ENCODE data around the gene SLC18A2. TPM values are rescaled to one million over a fixed set of nuclear protein-coding genes. Genes with fewer than 3 reads are reported as not detected.

The SLC18A2 gene
- total and polyA plus RNA-seq, 4 donors: 0.76 to 5.8 (median 1.4) TPM

- no peaks in the 10 kb centered on the region for H3K9me3 ChIP-seq (ENCODE audit: control insufficient read depth, insufficient read depth, low read length)
- H3K4me1 ChIP-seq (ENCODE audit: control insufficient read depth, insufficient read depth, low read length): peaks cover 1% of the 10 kb centered on the region
- no peak overlapping the region for H3K27ac ChIP-seq (ENCODE audit: low read depth, low read length)
- no peaks in the 10 kb centered on the region for H3K36me3 ChIP-seq (ENCODE audit: control insufficient read depth, insufficient read depth, low read length)
- H3K4me3 ChIP-seq (ENCODE audit: low read depth, low read length): no peak overlapping the region
- peaks cover 9% of the 10 kb centered on the region for H3K27me3 ChIP-seq (ENCODE audit: control insufficient read depth, insufficient read depth, low read length)
- no peak for DNase-seq (ENCODE audit: low read depth in 4 of 6, low spot score in 6 of 6)
- WGBS (ENCODE audit: insufficient coverage): 83% methylated on average over 3 of the region's 6 CpGs
Measured at GRCh38 chr10:117249493-117250093, 8.7 kb downstream of the SLC18A2 start.

GRCh38 chr10:117250411-117250810 lies 9.5 kb downstream of the SLC18A2 start:
- DNase-seq (ENCODE audit: low read depth in 4 of 6, low spot score in 6 of 6): no peak
- no peak overlapping the region for H3K4me3 ChIP-seq (ENCODE audit: low read depth, low read length)
- peaks cover 4% of the 10 kb centered on the region for H3K27me3 ChIP-seq (ENCODE audit: control insufficient read depth, insufficient read depth, low read length)
- peaks cover 5% of the 10 kb centered on the region for H3K4me1 ChIP-seq (ENCODE audit: control insufficient read depth, insufficient read depth, low read length)
- no peaks in the 10 kb centered on the region for H3K9me3 ChIP-seq (ENCODE audit: control insufficient read depth, insufficient read depth, low read length)
- no peak overlapping the region for H3K27ac ChIP-seq (ENCODE audit: low read depth, low read length)
- 70% methylated on average over 5 of the region's 7 CpGs for WGBS (ENCODE audit: insufficient coverage)
- no peaks in the 10 kb centered on the region for H3K36me3 ChIP-seq (ENCODE audit: control insufficient read depth, insufficient read depth, low read length)

- no peak overlapping the region for H3K4me3 ChIP-seq (ENCODE audit: low read depth, low read length)
- no peaks in the 10 kb centered on the region for H3K9me3 ChIP-seq (ENCODE audit: control insufficient read depth, insufficient read depth, low read length)
- no peak overlapping the region for H3K27ac ChIP-seq (ENCODE audit: low read depth, low read length)
- H3K27me3 ChIP-seq (ENCODE audit: control insufficient read depth, insufficient read depth, low read length): no peaks in the 10 kb centered on the region
- no peak for DNase-seq (ENCODE audit: low read depth in 4 of 6, low spot score in 6 of 6)
- H3K4me1 ChIP-seq (ENCODE audit: control insufficient read depth, insufficient read depth, low read length): peaks cover 5% of the 10 kb centered on the region
- WGBS (ENCODE audit: insufficient coverage): 74% methylated on average over 9 of the region's 9 CpGs
- H3K36me3 ChIP-seq (ENCODE audit: control insufficient read depth, insufficient read depth, low read length): no peaks in the 10 kb centered on the region
Measured at GRCh38 chr10:117253908-117254307, 13.0 kb downstream of the SLC18A2 start.

GRCh38 chr10:117254338-117254737 lies 13.4 kb downstream of the SLC18A2 start:
- WGBS (ENCODE audit: insufficient coverage): 86% methylated on average over 6 of the region's 9 CpGs
- no peaks in the 10 kb centered on the region for H3K36me3 ChIP-seq (ENCODE audit: control insufficient read depth, insufficient read depth, low read length)
- DNase-seq (ENCODE audit: low read depth in 4 of 6, low spot score in 6 of 6): no peak
- no peaks in the 10 kb centered on the region for H3K27me3 ChIP-seq (ENCODE audit: control insufficient read depth, insufficient read depth, low read length)
- peaks cover 5% of the 10 kb centered on the region for H3K4me1 ChIP-seq (ENCODE audit: control insufficient read depth, insufficient read depth, low read length)
- no peak overlapping the region for H3K27ac ChIP-seq (ENCODE audit: low read depth, low read length)
- H3K9me3 ChIP-seq (ENCODE audit: control insufficient read depth, insufficient read depth, low read length): no peaks in the 10 kb centered on the region
- H3K4me3 ChIP-seq (ENCODE audit: low read depth, low read length): no peak overlapping the region

- H3K36me3 ChIP-seq (ENCODE audit: control insufficient read depth, insufficient read depth, low read length): no peaks in the 10 kb centered on the region
- H3K4me1 ChIP-seq (ENCODE audit: control insufficient read depth, insufficient read depth, low read length): peaks cover 5% of the 10 kb centered on the region
- 73% methylated on average over 15 of the region's 26 CpGs for WGBS (ENCODE audit: insufficient coverage)
- DNase-seq (ENCODE audit: low read depth in 4 of 6, low spot score in 6 of 6): no peak
- H3K27me3 ChIP-seq (ENCODE audit: control insufficient read depth, insufficient read depth, low read length): no peaks in the 10 kb centered on the region
- H3K9me3 ChIP-seq (ENCODE audit: control insufficient read depth, insufficient read depth, low read length): no peaks in the 10 kb centered on the region
- H3K4me3 ChIP-seq (ENCODE audit: low read depth, low read length): no peak overlapping the region
- H3K27ac ChIP-seq (ENCODE audit: low read depth, low read length): no peak overlapping the region
Measured at GRCh38 chr10:117254774-117255735, 14.1 kb downstream of the SLC18A2 start.

- no peak for DNase-seq (ENCODE audit: low read depth in 4 of 6, low spot score in 6 of 6)
- WGBS (ENCODE audit: insufficient coverage): 88% methylated on average over 8 of the region's 9 CpGs
Measured at GRCh38 chr10:117255835-117256460, 15.0 kb downstream of the SLC18A2 start.

GRCh38 chr10:117256910-117257309 lies 16.0 kb downstream of the SLC18A2 start:
- Histone ChIP-seq H3K4me3 (ENCODE audit: low read depth, low read length) (no peak overlapping the region), H3K9me3 (ENCODE audit: control insufficient read depth, insufficient read depth, low read length) (no peaks in the 10 kb centered on the region), H3K27ac (ENCODE audit: low read depth, low read length) (no peak overlapping the region), H3K4me1 (ENCODE audit: control insufficient read depth, insufficient read depth, low read length) (peaks cover 5% of the 10 kb centered on the region), H3K36me3 (ENCODE audit: control insufficient read depth, insufficient read depth, low read length) (no peaks in the 10 kb centered on the region), H3K27me3 (ENCODE audit: control insufficient read depth, insufficient read depth, low read length) (no peaks in the 10 kb centered on the region)
- 91% methylated on average over 5 of the region's 10 CpGs for WGBS (ENCODE audit: insufficient coverage)
- no peak for DNase-seq (ENCODE audit: low read depth in 4 of 6, low spot score in 6 of 6)

More at GRCh38 chr10:117255835-117256460, 15.0 kb downstream of the SLC18A2 start:
- H3K36me3 ChIP-seq (ENCODE audit: control insufficient read depth, insufficient read depth, low read length): no peaks in the 10 kb centered on the region
- peaks cover 5% of the 10 kb centered on the region for H3K4me1 ChIP-seq (ENCODE audit: control insufficient read depth, insufficient read depth, low read length)
- H3K4me3 ChIP-seq (ENCODE audit: low read depth, low read length): no peak overlapping the region
- no peak overlapping the region for H3K27ac ChIP-seq (ENCODE audit: low read depth, low read length)
- no peaks in the 10 kb centered on the region for H3K9me3 ChIP-seq (ENCODE audit: control insufficient read depth, insufficient read depth, low read length)
- H3K27me3 ChIP-seq (ENCODE audit: control insufficient read depth, insufficient read depth, low read length): no peaks in the 10 kb centered on the region

- Histone ChIP-seq H3K27ac (ENCODE audit: low read depth, low read length) (no peak overlapping the region), H3K27me3 (ENCODE audit: control insufficient read depth, insufficient read depth, low read length) (no peaks in the 10 kb centered on the region), H3K9me3 (ENCODE audit: control insufficient read depth, insufficient read depth, low read length) (no peaks in the 10 kb centered on the region), H3K4me1 (ENCODE audit: control insufficient read depth, insufficient read depth, low read length) (peaks cover 5% of the 10 kb centered on the region), H3K36me3 (ENCODE audit: control insufficient read depth, insufficient read depth, low read length) (no peaks in the 10 kb centered on the region), H3K4me3 (ENCODE audit: low read depth, low read length) (no peak overlapping the region)
- no peak for DNase-seq (ENCODE audit: low read depth in 4 of 6, low spot score in 6 of 6)
- WGBS (ENCODE audit: insufficient coverage): 0% methylated on average over 1 of the region's 3 CpGs
Measured at GRCh38 chr10:117257721-117258120, 16.8 kb downstream of the SLC18A2 start.

- Histone ChIP-seq H3K4me1 (ENCODE audit: control insufficient read depth, insufficient read depth, low read length) (peaks cover 5% of the 10 kb centered on the region), H3K36me3 (ENCODE audit: control insufficient read depth, insufficient read depth, low read length) (no peaks in the 10 kb centered on the region), H3K9me3 (ENCODE audit: control insufficient read depth, insufficient read depth, low read length) (no peaks in the 10 kb centered on the region), H3K27me3 (ENCODE audit: control insufficient read depth, insufficient read depth, low read length) (no peaks in the 10 kb centered on the region), H3K4me3 (ENCODE audit: low read depth, low read length) (no peak overlapping the region), H3K27ac (ENCODE audit: low read depth, low read length) (no peak overlapping the region)
- DNase-seq (ENCODE audit: low read depth in 4 of 6, low spot score in 6 of 6): no peak
- WGBS (ENCODE audit: insufficient coverage): no CpG with 5 or more reads among the region's 3 CpGs
Measured at GRCh38 chr10:117259279-117259678, 18.4 kb downstream of the SLC18A2 start.

Data from spinal cord (tissue), 10 donors.